GM21423 (cell line): ENCODE data around the gene PVALB.
"Not testable (repeated sequence)": the region's sequence is repeated elsewhere in the genome, so short reads cannot be mapped to it uniquely, and the experiment has no call there.

Experiments
- ATAC-seq: cut with Tn5 transposase; IDR thresholded peaks from one replicate; pipeline ENCODE4 v1.9.1; 2021; ENCODE audit warnings: mild to moderate bottlenecking, moderate library complexity; ENCODE audit not compliant: unreplicated experiment

The PVALB gene

DNA sequence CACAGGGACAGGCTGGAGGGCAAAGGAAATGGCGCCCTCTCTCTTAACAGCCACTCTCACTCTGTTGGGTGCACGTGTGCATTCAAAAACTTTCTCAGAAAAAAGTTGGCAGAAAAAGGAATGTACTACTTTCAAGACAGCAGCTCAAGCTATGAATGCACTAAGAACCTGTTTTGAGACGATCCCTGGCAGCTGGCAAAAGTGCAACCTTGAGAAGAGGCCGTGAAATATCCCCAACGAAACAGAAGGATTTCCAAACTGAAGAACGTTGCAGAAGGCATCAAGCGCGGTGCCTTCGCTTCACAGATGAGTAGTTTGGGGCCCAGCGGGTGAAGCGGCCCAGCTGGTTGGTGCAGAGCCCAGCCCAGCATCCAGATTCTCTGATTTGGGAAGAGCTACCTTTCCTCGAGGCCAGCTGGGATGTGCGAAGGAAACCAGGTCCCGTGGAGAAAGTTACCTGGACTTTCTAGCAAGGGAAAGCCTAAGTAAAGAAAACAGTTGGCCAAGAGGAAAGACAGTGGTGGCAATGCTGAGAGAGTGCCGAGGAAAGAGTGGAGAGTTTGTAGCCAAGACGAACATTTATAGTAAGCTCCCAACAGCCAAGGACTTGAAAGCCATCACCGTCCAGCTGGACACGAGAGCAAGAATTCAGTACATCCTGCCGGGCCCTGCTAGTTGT, 57.2 kb downstream of the PVALB start:
- ATAC-seq = no peak

DNA sequence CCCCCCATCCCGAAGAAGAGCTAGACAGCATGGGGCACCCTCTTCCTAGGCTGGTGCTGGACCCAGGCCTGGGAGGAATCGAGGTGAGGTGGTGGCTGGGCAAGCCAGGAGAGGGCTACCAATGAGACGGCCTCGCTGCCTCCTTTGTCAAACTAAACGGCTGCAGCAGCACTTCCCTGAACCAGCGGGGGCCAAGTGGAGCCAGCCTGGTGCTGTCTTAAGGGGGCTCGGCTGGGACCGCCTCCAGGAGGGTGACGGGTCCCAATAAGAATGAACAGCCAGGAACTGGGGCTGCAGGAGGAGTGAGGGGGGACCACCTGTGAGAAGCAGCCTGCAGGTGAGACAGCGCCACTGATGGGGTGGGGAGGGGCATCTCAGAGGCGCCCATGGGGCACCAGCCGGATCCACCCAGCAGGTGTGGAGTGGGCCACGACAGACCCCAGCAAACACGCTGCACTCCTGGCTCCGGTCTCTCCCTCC, 58.0 kb downstream of the PVALB start:
- no peak for ATAC-seq

DNA sequence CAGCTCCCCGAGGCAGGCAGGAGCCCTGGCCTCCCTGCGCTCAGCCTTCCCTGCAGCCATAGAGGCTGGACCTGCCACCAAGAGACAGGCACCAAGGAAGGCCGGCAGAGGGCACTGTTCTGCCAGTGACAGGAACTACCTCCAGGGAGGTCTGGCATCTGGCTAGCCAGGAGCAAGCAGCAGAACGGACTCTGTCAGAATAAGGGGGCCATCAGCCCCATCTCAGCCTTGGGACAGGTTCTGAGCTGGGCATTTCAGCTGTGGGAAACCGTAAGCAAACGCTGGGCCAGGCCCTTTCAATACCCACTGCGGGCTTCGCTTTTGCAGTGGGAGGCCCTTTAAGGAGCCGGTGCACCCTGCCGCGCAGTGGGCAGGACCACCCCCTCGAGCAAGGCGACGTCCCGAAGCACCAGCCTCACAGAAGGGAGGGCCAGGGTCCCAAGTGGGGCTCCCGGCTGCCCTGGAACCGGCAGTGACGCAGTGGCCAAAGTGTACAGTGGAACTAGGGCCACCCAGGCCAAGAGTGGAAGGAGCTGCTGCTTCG, 59.1 kb downstream of the PVALB start:
- no peak for ATAC-seq

DNA sequence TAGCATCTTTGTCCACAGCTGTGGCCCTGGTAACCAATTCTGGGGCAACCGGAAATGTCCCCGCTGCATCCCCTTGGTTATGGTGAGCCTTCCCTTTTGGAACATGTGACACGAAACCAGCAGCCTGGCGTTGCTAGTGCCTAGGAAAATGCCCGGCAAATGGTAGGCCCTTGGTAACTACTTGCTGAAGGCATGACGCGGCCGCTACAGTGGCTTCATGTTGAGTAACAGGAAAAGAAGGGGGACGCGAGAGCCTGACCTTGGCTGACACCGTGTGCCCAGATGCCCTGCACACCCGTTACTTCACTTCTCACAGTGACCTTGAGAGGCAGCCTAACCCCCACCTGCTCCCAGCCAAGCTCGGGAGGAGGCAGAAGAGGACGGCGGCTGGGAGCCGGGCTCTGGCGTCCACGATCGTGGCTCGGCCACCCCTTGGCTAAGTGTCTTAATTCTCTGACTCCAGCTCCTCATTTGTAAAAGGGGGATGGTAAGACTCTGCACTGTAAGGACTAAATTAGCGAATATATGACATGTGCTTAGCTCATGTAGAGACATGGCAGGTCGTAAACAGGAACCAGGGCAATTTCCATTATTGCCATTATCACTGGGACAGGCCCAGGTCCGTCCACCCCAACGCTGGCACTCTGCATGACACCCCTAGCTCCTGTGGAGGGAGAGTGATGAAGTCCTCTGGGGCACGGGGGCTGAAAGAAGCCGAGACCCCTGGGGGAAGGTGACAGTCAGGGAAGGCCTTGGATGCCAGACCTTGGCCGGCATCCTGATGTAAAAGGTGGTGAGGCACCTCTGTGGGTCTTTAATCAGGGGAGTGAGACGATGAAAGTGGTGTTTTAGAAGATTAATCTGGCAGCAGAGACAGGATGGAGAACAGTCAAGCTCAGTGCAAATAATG, 59.8 kb downstream of the PVALB start:
- ATAC-seq = no peak

DNA sequence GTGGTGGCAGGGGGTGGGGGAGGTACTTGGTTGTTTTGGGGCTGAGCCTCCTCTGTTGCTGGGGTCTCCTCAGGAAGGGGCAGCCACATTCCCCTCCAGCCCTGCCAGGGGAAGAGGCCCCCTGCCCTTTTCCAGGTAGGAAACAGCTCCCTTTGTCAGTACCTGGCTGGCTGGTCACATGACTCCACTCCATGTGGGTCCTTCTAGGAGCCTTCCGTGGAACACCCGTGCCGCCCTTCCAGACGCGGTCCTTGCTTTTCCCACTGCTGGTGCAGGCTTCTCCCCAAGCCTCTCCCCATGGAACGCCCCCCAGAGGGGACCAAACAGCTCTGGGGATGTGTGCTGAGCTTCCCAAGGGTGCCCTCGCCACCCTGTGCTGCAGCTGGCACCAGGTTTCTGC, 60.8 kb downstream of the PVALB start:
- no peak for ATAC-seq

DNA sequence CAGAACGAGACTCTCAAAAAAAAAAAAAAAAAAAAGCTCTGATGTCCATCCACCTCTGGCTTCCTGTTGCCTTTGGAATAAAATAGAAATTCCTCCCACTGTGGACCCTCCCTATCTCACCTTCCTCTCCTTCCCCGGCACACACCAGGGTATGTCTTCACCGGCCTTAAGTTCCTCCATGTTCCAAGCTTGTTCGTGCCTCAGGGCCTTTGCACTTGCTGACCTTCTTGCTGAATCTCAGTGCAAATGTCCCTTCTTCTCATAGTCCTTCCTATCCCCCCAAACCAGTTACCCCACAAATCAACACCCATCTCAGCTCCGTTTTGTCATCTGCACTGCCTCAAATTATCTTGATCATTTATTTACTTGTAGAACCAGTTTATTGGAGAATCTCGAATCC, 61.5 kb downstream of the PVALB start:
- ATAC-seq = no peak

DNA sequence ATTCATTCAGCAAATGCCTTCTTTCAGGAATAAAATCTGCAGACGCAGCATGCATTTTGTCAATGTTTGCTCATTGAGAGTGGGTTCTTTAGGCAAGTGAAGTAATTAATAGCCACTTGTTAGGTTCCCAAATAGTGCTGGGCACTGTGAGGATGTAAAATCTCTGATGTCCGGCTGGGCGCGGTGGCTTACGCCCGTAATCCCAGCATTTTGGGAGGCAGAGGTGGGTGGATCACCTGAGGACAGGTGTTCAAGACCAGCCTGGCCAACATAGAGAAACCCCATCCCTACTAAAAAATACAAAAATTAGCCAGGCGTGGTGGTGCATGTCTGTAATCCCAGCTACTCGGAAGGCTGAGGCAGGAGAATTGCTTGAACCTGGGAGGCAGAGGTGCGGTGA, 62.0 kb downstream of the PVALB start:
- ATAC-seq = not testable (repeated sequence)

DNA sequence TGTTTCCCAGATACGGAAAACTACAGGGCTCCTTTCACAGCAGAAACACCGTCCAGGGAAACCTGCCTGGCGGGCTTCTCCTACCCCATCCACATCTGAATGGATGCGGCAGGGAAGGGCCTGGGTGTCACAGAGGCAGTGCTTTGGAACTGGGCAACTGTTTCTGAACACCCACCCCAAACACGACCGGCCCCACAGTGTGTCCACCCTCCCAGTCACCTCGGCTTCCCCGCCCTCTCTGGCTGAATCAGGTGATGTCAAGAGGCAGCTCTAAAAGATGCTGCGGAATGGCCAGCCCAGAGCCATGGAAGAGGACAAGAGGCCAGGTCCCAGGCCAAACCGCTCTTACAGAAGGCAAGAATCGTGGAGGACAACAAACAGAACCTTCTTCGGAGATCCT, 62.9 kb downstream of the PVALB start:
- no peak for ATAC-seq

DNA sequence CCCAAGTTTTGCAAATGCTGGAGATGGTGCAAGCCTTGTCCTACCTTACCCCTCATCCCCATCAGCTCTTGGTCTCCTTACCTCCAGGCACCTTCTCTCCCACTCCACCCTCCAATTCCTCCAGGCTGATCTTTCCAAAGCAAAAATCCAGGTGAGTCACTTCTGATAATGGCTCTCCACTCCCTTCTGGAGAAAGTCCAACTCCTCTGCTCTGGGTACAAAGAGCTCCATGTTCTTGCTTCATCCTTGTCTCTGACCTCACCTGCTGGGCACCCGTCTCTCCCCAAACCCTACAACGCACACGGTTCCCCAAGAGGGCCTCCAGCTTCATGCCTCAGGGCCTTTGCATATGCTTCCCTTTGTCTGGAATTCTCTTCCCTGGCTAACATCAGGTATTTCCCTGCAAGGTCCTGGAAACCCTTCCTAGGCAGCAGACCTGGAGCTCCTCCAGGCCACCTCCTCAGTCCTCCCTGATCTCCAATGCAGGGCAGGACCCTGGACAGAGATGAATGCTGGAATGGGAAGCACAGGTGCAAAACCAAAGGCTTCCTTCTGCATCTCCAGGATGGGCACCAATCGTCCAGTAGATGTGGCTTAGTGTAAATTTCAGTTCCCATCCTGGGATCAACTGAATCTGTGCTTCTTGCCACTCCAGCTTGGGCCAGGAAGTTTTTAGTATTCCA, 63.6 kb downstream of the PVALB start:
- ATAC-seq = no peak
